GM21515 (cell line): ENCODE data around the gene DLG5.
A peak's percentile ranks its signal among the peaks of the same experiment; 100 is the strongest.

ENCODE experiments used
- ATAC-seq: cut with Tn5 transposase; IDR thresholded peaks from one replicate; pipeline ENCODE4 v1.9.1; 2021; ENCODE audit not compliant: unreplicated experiment

The DLG5 gene

GRCh38 chr10:77896058-77896457 lies 30.5 kb downstream of the DLG5 start:
- no peak for ATAC-seq

GRCh38 chr10:77894058-77894457 lies 32.5 kb downstream of the DLG5 start:
- no peak for ATAC-seq

DNA sequence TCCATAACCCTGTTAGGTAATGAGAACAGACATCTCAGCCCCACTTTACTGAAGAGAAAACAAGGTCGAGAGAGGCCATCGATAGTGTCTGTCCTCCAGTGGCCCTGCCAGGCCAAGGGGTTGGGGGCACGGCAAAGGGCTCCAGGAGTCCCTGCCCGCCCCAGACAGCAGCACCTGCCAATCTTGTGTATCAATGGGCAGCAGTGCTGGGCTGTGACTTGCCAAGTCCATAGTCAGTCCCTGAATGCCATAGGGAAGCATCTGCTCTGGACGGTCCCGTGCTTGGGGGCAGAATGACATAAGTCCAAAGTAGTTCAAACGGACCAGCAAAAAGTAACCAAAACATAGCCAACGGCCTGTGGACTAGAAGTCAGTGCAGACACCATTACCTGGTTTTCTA lies 33.2 kb downstream of the DLG5 start:
- no peak for ATAC-seq

GRCh38 chr10:77892761-77893160 lies 33.8 kb downstream of the DLG5 start:
- no peak for ATAC-seq

DNA sequence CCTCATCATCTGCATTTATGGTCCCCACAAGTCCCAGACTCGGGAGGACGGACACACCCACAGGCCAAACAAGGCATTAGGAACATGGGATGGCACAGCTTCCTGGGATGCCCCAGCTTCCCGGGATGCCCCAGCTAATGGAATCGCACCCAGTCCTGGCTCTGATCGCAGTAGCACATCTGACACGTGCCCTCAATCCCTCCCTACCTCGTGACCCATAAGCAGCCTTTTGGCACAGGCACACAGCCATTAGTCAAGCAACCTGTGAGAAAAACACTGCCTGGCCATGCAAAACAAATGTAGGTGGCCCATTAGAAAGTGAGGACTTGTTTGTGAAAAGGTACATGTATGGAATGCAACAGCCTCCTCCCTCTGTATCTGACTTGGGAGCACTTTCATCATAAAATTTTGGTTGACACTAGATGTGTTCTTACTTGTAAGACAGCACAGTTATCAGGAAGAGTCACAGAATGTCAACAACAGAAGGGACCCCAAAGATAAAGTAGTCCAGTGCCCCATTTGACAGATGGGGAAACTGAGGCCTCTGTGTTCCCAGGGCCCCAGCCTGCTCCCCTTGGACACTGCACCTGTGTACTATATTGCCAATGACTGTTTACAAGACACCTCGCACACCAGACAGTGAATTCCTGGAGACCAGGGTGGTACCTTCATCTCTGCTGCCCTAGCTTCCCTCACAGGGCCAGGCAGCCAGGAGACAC lies 34.4 kb downstream of the DLG5 start:
- ATAC-seq = no peak

DNA sequence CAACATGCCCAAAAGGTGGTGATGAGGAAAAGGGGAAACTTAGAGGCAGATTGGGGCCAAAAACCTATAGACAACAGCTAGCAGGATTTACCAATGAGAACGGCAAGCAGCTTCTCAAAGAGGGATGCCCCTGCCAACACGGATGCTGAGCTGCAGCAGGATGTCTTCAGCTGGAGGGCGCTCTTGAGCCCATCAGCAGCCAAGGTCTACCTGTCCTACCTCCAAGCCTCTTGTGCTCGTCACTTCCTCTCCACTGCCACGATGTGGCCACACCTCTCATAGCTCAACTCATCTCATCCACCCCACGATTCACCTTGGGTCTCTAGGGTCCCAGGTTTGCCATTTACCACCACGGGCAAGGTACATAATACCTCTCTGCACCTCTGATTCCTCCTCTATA lies 36.5 kb downstream of the DLG5 start:
- ATAC-seq = no peak

DNA sequence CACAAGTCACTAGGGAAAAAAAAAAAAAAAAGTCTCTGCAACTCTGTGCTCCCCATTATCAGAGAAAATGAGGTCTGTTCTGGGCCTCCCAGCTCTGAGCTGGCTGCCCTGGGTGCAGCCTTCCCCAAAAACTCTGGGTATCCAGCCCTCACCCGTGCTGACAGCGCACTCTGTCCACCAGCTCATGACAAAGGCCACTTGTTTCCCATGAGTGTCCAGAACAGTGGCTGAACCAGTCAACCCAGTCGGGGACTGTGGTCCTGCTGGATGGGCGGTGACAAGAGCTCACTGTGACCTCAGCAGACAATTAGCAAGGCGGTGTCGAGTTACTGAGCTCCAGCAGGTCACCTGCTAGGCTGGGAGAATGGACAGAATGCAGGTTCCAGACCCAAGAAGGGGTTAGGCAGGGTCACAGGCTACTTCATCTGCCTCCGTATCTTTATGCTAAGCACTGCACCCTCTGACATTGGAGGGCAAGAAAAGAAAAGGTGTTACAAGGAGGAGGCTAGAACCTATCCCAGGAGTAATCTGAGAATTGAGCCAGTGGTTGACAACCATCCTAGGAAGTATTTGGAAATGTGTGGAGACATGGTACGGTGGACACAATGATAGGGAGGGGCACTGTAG lies 37.2 kb downstream of the DLG5 start:
- ATAC-seq = no peak

- no peak for ATAC-seq
These were observed 38.2 kb downstream of the DLG5 start for GRCh38 chr10:77888356-77888703.

GRCh38 chr10:77887631-77888355 lies 38.8 kb downstream of the DLG5 start:
- ATAC-seq = no peak

- no peak for ATAC-seq
These were observed 39.7 kb downstream of the DLG5 start for GRCh38 chr10:77886795-77887355.

DNA sequence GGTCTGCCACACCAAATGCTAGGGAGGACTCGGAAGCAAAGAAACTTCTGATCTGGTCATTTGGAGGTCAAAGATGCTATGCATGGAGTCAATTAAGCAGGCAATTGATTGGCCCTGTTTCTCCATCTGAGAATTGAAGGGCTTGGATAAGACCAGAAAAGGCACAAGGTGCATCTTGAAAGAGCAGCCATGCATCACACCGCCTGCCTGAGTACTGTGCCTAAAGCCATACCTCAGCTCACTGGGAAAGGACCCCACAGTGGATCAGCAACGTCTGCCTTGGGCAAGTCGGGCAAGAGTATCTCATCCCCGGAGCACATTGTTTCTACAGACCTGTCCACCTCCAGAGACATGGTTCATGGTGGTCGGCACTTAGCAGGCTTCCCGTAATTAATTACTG lies 42.4 kb downstream of the DLG5 start:
- ATAC-seq = no peak

GRCh38 chr10:77881636-77882035 lies 44.9 kb downstream of the DLG5 start:
- ATAC-seq = no peak

GRCh38 chr10:77881222-77881621 lies 45.3 kb downstream of the DLG5 start:
- no peak for ATAC-seq

DNA sequence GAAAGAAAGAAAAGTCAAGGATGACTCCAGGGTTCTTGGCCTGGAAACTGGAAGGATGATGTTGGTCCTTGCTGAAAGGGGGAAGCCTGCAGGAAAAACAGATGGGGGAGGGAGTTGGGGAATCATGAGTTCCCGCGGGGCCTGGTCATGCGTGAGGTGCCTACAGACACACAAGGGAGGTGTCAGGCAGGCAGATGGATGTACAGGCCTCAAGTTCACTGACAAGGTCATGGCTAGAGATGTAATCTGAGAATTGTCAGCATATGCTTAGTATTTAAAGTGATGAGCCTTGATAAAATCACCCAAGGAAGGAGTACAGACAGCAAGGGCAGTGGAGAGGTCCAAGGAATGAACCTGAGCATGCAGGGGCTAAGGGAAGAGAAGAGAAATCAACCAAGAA lies 46.8 kb downstream of the DLG5 start:
- ATAC-seq = no peak

DNA sequence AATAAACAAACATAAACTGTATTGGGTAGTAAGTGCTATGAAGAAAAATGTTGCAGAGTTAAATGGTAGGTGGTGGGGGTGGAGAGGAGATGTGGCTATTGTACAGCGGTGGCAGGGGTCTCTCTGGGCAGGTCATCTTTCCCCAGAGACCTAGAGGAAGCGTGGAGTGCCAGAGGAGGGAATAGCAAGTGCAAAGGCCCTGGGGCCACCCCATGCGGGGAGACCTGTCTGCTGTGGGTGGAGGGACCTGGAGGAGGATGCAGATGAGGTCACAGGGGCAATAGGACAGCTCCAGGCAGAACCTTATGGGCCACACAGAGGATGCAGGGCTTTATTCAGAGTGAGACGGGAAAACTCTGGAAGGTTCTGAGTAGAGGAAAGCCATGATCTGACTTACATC lies 47.5 kb downstream of the DLG5 start:
- ATAC-seq = no peak

GRCh38 chr10:77877441-77878344 lies 48.9 kb downstream of the DLG5 start:
- ATAC-seq = peak; percentile 48

GRCh38 chr10:77875730-77876129 lies 50.8 kb downstream of the DLG5 start:
- ATAC-seq = no peak

DNA sequence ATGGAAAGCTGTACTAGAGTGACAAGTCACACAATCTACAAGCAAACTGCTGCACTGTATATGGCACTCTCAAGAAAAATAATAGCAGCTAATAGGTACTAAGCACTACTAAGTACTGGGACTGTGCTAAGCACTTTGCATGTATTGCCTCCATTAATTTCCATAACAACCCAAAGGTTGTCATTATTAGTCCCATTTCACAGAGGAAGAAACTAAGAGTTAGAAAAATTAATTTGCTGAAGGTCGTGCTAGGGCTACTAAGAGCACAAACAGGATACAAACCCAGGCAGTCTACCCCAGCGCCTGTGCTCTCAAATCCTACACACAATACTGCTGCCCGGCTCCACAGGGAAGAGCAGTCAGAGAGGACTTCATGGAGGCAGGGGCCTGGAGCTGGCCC lies 51.7 kb downstream of the DLG5 start:
- no peak for ATAC-seq

DNA sequence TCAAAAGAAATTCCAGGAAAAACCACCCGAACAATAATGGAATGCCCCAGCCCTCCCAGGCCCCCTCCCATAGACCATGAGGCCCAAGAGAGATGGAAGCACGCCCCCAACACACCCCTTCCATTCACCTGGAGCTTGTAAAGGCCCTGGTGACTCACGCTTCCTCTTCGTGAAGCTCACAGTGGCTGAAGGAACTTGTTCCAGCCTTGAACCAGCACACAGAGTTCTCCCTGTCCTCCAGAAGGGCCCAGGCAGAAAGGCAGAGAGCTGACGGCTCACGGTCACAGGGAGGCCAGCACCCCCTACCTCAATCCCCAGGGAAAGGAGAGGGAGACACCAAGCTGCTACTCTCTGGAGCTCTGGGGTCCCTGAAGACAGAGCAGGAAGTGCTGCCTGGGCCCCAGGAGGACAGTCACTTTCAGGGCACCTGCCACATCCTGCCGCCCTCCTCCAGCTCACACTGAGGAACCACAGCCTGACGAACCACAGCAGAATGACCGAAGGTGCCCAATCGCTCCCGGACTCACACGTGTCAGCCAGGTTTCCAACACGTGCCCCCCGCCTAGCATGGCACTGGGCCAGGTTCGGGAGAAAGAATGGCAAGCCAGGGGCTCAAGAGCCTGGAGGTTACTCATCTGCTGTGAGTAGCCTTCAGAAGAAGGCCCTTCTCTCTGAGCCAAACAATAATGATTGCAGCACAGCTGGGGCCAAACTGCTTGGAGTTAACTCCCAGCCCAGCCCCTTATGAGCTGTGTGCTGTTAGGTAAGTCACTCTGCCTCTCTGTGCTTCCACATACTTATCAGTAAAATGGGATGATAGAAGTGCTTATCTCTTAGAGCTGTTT lies 52.8 kb downstream of the DLG5 start:
- ATAC-seq = peak; percentile 84

- ATAC-seq = no peak
These were observed 53.5 kb downstream of the DLG5 start for GRCh38 chr10:77872947-77873535.
